Prostate gland (tissue), 2 donors: Measurements from ENCODE around the gene RPS4Y2. TPM values are rescaled to one million over a fixed set of nuclear protein-coding genes. Genes with fewer than 3 reads are reported as not detected.

ENCODE experiments used
- DNase-seq: peaks from one replicate; pipeline ENCODE4 v3.0.0-alpha.2; 2019; ENCODE audit warnings: low spot score
- H3K27ac ChIP-seq, 2 donors: fragments of 200-600 bp; sonication (generic); 2 replicates each; pipeline ENCODE4 v1.5.1; 2017 to 2019
- H3K27me3 ChIP-seq: fragments of 200-600 bp; sonication (generic); replicated peaks from 2 replicates; pipeline ENCODE4 v1.5.1; 2019; ENCODE audit not compliant: insufficient read depth
- H3K36me3 ChIP-seq, 2 donors: fragments of 200-600 bp; sonication (generic); 1 replicate in 1 of 2; 2 replicates in 1 of 2; pipeline versions ENCODE4 v1.5.1 to v1.8.1; 2017 to 2019
- H3K4me1 ChIP-seq: fragments of 200-600 bp; sonication (generic); replicated peaks from 2 replicates; pipeline ENCODE4 v1.5.1; 2019
- H3K4me3 ChIP-seq, 2 donors: fragments of 200-600 bp; sonication (generic); 2 replicates each; pipeline ENCODE4 v1.5.1; 2017 to 2019
- H3K9me3 ChIP-seq: fragments of 200-600 bp; sonication (generic); 2 replicates; pipeline ENCODE4 v1.5.1; 2017
- POLR2A ChIP-seq: fragments of 450-650 bp; IDR thresholded peaks from one replicate; pipeline ENCODE4 v1.6.1; 2016; ENCODE audit warnings: antibody characterized with exemption, mild to moderate bottlenecking
- POLR2AphosphoS5 ChIP-seq: sonication (generic); formaldehyde crosslinking; IDR thresholded peaks from one replicate; pipeline ENCODE4 v1.6.1; 2017; ENCODE audit warnings: antibody characterized with exemption
- WGBS: methylation state at CpG from one replicate; pipeline ENCODE4 v1.1.5; 2018; 5-methylcytosine and 5-hydroxymethylcytosine counted together
- intact Hi-C: fragments of 100-400 bp; cut with DNase I; formaldehyde crosslinking; loops from one replicate; pipeline ENCODE4 v1.14.2; 2022
- total RNA-seq, 2 donors: library from RNA; depleted of rRNA; stranded (reverse); fragments of >200 nt; gene quantifications; one replicate each; pipeline ENCODE4 v1.1.0, GENCODE V29; 2016
- TF ChIP-seq, protein P1 (sequence below), 4 experiments: fragments of 200-600 bp in 2 of 4; fragments of 450-650 bp in 2 of 4; sonication (generic) in 2 of 4; IDR thresholded peaks; 1 replicate in 3 of 4; 2 replicates in 1 of 4; pipeline ENCODE4 v1.5.1; 2016 to 2019; ENCODE audit warnings: antibody characterized with exemption in 4 of 4, mild to moderate bottlenecking in 2 of 4, moderate library complexity in 2 of 4

RPS4Y2 gene
- total RNA-seq, 2 donors from 2014 or later = not detected

DNA sequence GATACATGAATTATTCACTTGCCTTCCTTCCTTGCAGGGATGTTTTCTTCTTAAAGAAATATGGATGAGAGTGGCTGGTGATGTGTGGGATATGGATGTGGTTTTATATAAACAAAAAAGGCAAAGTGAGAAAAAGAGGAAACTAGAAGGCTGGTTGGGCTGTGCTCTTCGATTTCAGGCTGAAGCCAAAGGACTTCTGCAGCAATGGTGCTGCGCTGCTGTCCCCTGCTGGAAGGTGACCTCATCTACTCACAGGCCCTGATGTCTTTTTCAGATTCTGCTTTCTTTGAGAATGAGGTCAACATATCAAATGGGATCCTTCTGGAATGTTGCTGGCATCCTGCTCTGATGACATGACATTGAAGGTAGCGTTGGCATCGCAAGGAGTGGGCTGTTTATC lies 15.3 kb upstream of the RPS4Y2 start:
- H3K4me1 ChIP-seq = no peaks in the 10 kb centered on the region
- no peaks in the 10 kb centered on the region for H3K27me3 ChIP-seq
- H3K9me3 ChIP-seq = no peaks in the 10 kb centered on the region
- no peaks in the 10 kb centered on the region for H3K36me3 ChIP-seq
- TF ChIP-seq POLR2AphosphoS5 (no peak), POLR2A (no peak)
- TF ChIP-seq, protein P1, sequence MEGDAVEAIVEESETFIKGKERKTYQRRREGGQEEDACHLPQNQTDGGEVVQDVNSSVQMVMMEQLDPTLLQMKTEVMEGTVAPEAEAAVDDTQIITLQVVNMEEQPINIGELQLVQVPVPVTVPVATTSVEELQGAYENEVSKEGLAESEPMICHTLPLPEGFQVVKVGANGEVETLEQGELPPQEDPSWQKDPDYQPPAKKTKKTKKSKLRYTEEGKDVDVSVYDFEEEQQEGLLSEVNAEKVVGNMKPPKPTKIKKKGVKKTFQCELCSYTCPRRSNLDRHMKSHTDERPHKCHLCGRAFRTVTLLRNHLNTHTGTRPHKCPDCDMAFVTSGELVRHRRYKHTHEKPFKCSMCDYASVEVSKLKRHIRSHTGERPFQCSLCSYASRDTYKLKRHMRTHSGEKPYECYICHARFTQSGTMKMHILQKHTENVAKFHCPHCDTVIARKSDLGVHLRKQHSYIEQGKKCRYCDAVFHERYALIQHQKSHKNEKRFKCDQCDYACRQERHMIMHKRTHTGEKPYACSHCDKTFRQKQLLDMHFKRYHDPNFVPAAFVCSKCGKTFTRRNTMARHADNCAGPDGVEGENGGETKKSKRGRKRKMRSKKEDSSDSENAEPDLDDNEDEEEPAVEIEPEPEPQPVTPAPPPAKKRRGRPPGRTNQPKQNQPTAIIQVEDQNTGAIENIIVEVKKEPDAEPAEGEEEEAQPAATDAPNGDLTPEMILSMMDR (IDR thresholded peaks at IDR 0.05) = peak in 2 of 4 experiments; percentile 18 to 27
- intact Hi-C loops = no loop called here
- no peak overlapping the region for H3K4me3 ChIP-seq
- no peak overlapping the region for H3K27ac ChIP-seq
- DNase-seq = peak; percentile 4
- 70% methylated on average over 3 of the region's 4 CpGs for WGBS

DNA sequence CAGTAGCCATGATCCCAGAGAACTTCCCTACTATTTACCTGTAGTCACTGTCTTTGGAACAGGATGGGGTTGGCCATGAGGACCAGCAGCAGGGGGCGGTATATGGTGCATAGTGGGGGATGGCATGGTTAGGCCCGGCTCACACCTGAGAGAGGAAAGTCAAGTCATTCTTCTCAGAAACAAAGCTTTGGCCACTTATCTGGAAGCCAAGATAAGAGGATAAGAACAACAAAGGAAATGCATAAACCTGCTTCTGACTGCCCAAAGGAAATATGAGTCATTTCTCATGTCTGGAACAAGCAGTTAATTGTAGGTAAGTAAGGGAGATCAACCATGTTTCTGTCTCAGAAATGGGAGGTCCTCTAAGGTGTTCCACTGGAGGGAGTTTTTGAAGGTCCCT lies 10.8 kb upstream of the RPS4Y2 start:
- no peak overlapping the region for H3K4me3 ChIP-seq
- TF ChIP-seq POLR2A = no peak
- TF ChIP-seq, protein P1 (IDR thresholded peaks at IDR 0.05) = no peak
- TF ChIP-seq POLR2AphosphoS5 = no peak
- intact Hi-C loops = no loop called here
- 52% methylated on average over 2 of the region's 2 CpGs for WGBS
- H3K36me3 ChIP-seq = no peaks in the 10 kb centered on the region
- no peak overlapping the region for H3K27ac ChIP-seq
- DNase-seq = no peak
- H3K9me3 ChIP-seq = no peaks in the 10 kb centered on the region
- no peaks in the 10 kb centered on the region for H3K4me1 ChIP-seq
- no peaks in the 10 kb centered on the region for H3K27me3 ChIP-seq

DNA sequence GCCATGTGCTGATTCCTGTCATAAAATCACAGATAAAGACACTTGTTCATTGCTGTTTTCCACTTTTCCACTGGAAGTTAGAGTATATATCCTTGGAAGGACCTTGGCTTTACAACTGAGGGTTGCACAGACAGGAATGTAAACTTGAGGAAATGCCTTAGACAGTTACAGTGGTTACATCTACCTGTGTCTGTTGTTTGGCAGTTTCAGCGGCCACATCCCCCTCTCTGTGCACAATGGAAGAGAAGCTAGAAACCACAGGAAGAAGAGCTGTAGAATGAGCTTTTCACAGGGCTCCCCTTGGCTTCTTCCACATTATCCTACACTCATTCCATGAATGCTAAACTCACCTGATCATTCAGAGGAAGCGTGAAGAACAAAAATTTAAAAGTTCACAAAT lies 9.0 kb upstream of the RPS4Y2 start:
- TF ChIP-seq, protein P1 (IDR thresholded peaks at IDR 0.05) = no peak
- TF ChIP-seq POLR2A (no peak), POLR2AphosphoS5 (no peak)
- no peaks in the 10 kb centered on the region for H3K27me3 ChIP-seq
- H3K4me3 ChIP-seq = no peak overlapping the region
- no peaks in the 10 kb centered on the region for H3K9me3 ChIP-seq
- no peak overlapping the region for H3K27ac ChIP-seq
- no peak for DNase-seq
- no peaks in the 10 kb centered on the region for H3K36me3 ChIP-seq
- intact Hi-C loops = no loop called here
- H3K4me1 ChIP-seq = no peaks in the 10 kb centered on the region
- WGBS = 57% methylated on average over 2 of the region's 2 CpGs

DNA sequence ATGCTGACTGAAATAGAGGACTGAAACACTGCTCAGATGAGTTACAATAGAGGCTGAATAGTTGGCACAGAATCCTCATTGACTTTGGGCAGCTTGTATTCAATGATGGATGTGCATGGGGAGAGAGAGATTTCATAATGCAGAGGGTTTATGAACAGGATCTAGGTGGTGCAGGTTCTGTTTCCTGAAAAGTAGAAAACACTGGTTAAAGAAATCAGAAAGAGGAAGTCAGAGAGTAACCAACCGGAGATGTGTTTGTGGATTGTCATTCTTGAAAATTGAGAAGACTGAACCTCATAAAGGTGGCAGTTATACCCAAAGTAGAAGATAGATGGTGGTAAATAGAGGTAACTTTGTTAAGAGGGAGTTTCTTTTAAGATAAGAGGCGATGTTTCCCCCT lies 8.0 kb downstream of the RPS4Y2 start:
- TF ChIP-seq POLR2A (no peak), POLR2AphosphoS5 (no peak)
- TF ChIP-seq, protein P1 (IDR thresholded peaks at IDR 0.05) = no peak
- WGBS = 67% methylated on average over 2 of the region's 2 CpGs
- intact Hi-C loops = no loop called here

DNA sequence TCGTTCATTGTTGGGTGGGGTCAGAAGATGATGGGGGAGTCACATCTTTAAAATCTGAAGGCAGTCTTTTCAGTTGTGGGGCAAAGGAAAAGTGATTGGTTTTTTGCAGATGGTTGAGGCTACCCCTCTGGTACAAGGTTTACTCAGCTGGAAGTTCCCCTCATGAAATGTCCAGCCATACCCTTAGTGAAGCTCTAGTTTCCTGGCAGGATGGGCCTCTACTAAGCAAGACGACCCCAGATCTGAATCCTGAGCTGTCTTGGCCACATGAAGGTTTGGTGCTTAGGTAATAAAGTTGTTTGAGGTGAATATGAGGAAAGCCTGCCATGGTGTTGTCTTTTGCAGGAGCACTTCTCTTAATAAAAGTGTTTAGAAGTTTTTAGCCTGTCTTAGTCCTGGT lies 9.2 kb downstream of the RPS4Y2 start:
- H3K27ac ChIP-seq = no peak overlapping the region
- H3K27me3 ChIP-seq = no peaks in the 10 kb centered on the region
- DNase-seq = no peak
- no peak overlapping the region for H3K4me3 ChIP-seq
- no peaks in the 10 kb centered on the region for H3K36me3 ChIP-seq
- TF ChIP-seq, protein P1 (IDR thresholded peaks at IDR 0.05) = no peak
- TF ChIP-seq POLR2AphosphoS5 (no peak), POLR2A (no peak)
- no peaks in the 10 kb centered on the region for H3K9me3 ChIP-seq
- 56% methylated on average over 2 of the region's 2 CpGs for WGBS
- intact Hi-C loops = no loop called here
- no peaks in the 10 kb centered on the region for H3K4me1 ChIP-seq

More for the DNA sequence above, 8.0 kb downstream of the RPS4Y2 start:
- no peaks in the 10 kb centered on the region for H3K36me3 ChIP-seq
- no peak overlapping the region for H3K4me3 ChIP-seq
- no peaks in the 10 kb centered on the region for H3K9me3 ChIP-seq
- H3K4me1 ChIP-seq = no peaks in the 10 kb centered on the region
- DNase-seq = no peak
- H3K27me3 ChIP-seq = no peaks in the 10 kb centered on the region
- no peak overlapping the region for H3K27ac ChIP-seq
